Mesenchymal stem cell (in vitro differentiated cells and primary cell): Measurements from ENCODE around the gene GNG8.

Source experiments
- DNase-seq: peaks from one replicate; pipeline ENCODE4 v3.0.0-alpha.2; 2013
- H2AFZ ChIP-seq: one replicate; pipeline ENCODE4 v1.6.1; 2013; ENCODE audit warnings: low read depth, mild to moderate bottlenecking, control low read depth, inconsistent platforms, low read length, moderate library complexity
- H2AK5ac ChIP-seq: 2 replicates; pipeline ENCODE4 v1.6.1; 2013; ENCODE audit warnings: low read length, moderate library complexity, mild to moderate bottlenecking, inconsistent platforms; ENCODE audit not compliant: severe bottlenecking
- H2BK120ac ChIP-seq: one replicate; pipeline ENCODE4 v1.6.1; 2013; ENCODE audit warnings: low read depth, mild to moderate bottlenecking, inconsistent platforms, low read length, moderate library complexity
- H2BK12ac ChIP-seq, 2 experiments: one replicate each; pipeline ENCODE4 v1.6.1; 2013; ENCODE audit warnings: inconsistent platforms in 2 of 2, low read length in 2 of 2, mild to moderate bottlenecking in 2 of 2, moderate library complexity in 2 of 2, control low read depth in 1 of 2
- H2BK15ac ChIP-seq: one replicate; pipeline ENCODE4 v1.6.1; 2013; ENCODE audit warnings: mild to moderate bottlenecking, low read depth, inconsistent platforms; ENCODE audit not compliant: poor library complexity, severe bottlenecking
- H2BK5ac ChIP-seq: 2 replicates; pipeline ENCODE4 v1.6.1; 2013; ENCODE audit warnings: low read depth, mild to moderate bottlenecking, low read length, control low read depth, inconsistent platforms; ENCODE audit not compliant: poor library complexity, severe bottlenecking
- H3K14ac ChIP-seq, 2 experiments: one replicate each; pipeline ENCODE4 v1.6.1; 2013; ENCODE audit warnings: inconsistent platforms in 2 of 2, low read length in 2 of 2, control low read depth in 1 of 2, mild to moderate bottlenecking in 1 of 2, moderate library complexity in 1 of 2
- H3K18ac ChIP-seq, 2 experiments: one replicate each; pipeline ENCODE4 v1.6.1; 2013; ENCODE audit warnings: inconsistent platforms in 2 of 2, low read length in 2 of 2, control low read depth in 1 of 2, low read depth in 1 of 2, mild to moderate bottlenecking in 1 of 2
- H3K23ac ChIP-seq, 2 experiments: one replicate each; pipeline ENCODE4 v1.6.1; 2013; ENCODE audit warnings: inconsistent platforms in 2 of 2, low read length in 2 of 2, mild to moderate bottlenecking in 2 of 2, moderate library complexity in 2 of 2, control low read depth in 1 of 2
- H3K27ac ChIP-seq: 2 replicates; pipeline ENCODE4 v1.5.1; 2013; ENCODE audit warnings: mild to moderate bottlenecking, moderate library complexity, low read length, control low read depth, inconsistent platforms; ENCODE audit not compliant: poor library complexity, severe bottlenecking
- H3K27me3 ChIP-seq, 2 experiments: 2 replicates each; pipeline versions ENCODE4 v1.6.1 to v1.7.0; 2013; ENCODE audit warnings: low read length in 2 of 2, mild to moderate bottlenecking in 2 of 2, moderate library complexity in 2 of 2, control low read depth in 1 of 2, inconsistent platforms in 1 of 2; ENCODE audit not compliant: control insufficient read depth in 1 of 2, insufficient read depth in 1 of 2
- H3K36me3 ChIP-seq, 2 experiments: 2 replicates each; pipeline versions ENCODE4 v1.6.1 to v1.7.0; 2013; ENCODE audit warnings: low read length in 2 of 2, control low read depth in 1 of 2, inconsistent platforms in 1 of 2, low read depth in 1 of 2, mild to moderate bottlenecking in 1 of 2; ENCODE audit not compliant: insufficient read depth in 2 of 2, control insufficient read depth in 1 of 2
- H3K4ac ChIP-seq, 2 experiments: one replicate each; pipeline ENCODE4 v1.6.1; 2013; ENCODE audit warnings: inconsistent platforms in 2 of 2, low read length in 2 of 2, mild to moderate bottlenecking in 2 of 2, moderate library complexity in 2 of 2, control low read depth in 1 of 2, low read depth in 1 of 2
- H3K4me1 ChIP-seq: 2 replicates; pipeline ENCODE4 v1.6.1; 2013; ENCODE audit warnings: low read depth, low read length, control low read depth; ENCODE audit not compliant: control insufficient read depth, insufficient read depth
- H3K4me2 ChIP-seq: 2 replicates; pipeline ENCODE4 v1.6.1; 2013; ENCODE audit warnings: low read length, mild to moderate bottlenecking, inconsistent platforms; ENCODE audit not compliant: poor library complexity, severe bottlenecking
- H3K4me3 ChIP-seq, 2 experiments: 2 replicates each; pipeline versions ENCODE4 v1.5.1 to v1.7.0; 2013; ENCODE audit warnings: low read length in 2 of 2, mild to moderate bottlenecking in 2 of 2, control low read depth in 1 of 2, low read depth in 1 of 2; ENCODE audit not compliant: insufficient read depth in 1 of 2
- H3K79me1 ChIP-seq: replicated peaks from 2 replicates; pipeline ENCODE4 v1.6.1; 2013; ENCODE audit warnings: mild to moderate bottlenecking, control low read depth, low read length, inconsistent platforms; ENCODE audit not compliant: poor library complexity, severe bottlenecking
- H3K9ac ChIP-seq: 2 replicates; pipeline ENCODE4 v1.7.0; 2013; ENCODE audit warnings: mild to moderate bottlenecking, low read length, moderate library complexity
- H3K9me3 ChIP-seq: 2 replicates; pipeline ENCODE4 v1.7.0; 2013; ENCODE audit warnings: mild to moderate bottlenecking, low read length; ENCODE audit not compliant: control insufficient read depth
- H4K8ac ChIP-seq: one replicate; pipeline ENCODE4 v1.6.1; 2013; ENCODE audit warnings: inconsistent platforms, mild to moderate bottlenecking, low read length, moderate library complexity
- H4K91ac ChIP-seq: one replicate; pipeline ENCODE4 v1.6.1; 2013; ENCODE audit warnings: mild to moderate bottlenecking, low read length, inconsistent platforms
- WGBS: methylation state at CpG from one replicate; pipeline ENCODE4 v1.1.7; 2013; ENCODE audit warnings: mixed read lengths; 5-methylcytosine and 5-hydroxymethylcytosine counted together

Gene GNG8

GRCh38 chr19:46587861-46588260, 48.1 kb downstream of the GNG8 start:
- no peaks in the 10 kb centered on the region for H3K9me3 ChIP-seq
- no peaks in the 10 kb centered on the region for H3K4me1 ChIP-seq
- no peak overlapping the region for H2BK120ac ChIP-seq
- H3K18ac ChIP-seq, result no peak overlapping the region
- H3K27me3 ChIP-seq, result no peaks in the 10 kb centered on the region
- no peak overlapping the region for H2AK5ac ChIP-seq
- no peak for DNase-seq
- no peaks in the 10 kb centered on the region for H3K36me3 ChIP-seq
- no peak overlapping the region for H3K9ac ChIP-seq
- no peak overlapping the region for H3K23ac ChIP-seq
- H2BK5ac ChIP-seq, result no peak overlapping the region
- no peak overlapping the region for H3K4me2 ChIP-seq
- H4K91ac ChIP-seq, result no peak overlapping the region
- no peak overlapping the region for H3K14ac ChIP-seq
- 14% methylated on average over 3 of the region's 3 CpGs for WGBS
- H3K4me3 ChIP-seq, result no peak overlapping the region
- H3K79me1 ChIP-seq, result no peaks in the 10 kb centered on the region
- no peak overlapping the region for H3K4ac ChIP-seq
- H2BK15ac ChIP-seq, result no peak overlapping the region
- no peak overlapping the region for H4K8ac ChIP-seq
- H3K27ac ChIP-seq, result no peak overlapping the region
- no peak overlapping the region for H2BK12ac ChIP-seq
- H2AFZ ChIP-seq, result no peak overlapping the region

GRCh38 chr19:46586294-46586693, 49.7 kb downstream of the GNG8 start:
- H3K27me3 ChIP-seq, result no peaks in the 10 kb centered on the region
- H2AK5ac ChIP-seq, result no peak overlapping the region
- no peak overlapping the region for H3K9ac ChIP-seq
- H2BK15ac ChIP-seq, result no peak overlapping the region
- no peak overlapping the region for H4K8ac ChIP-seq
- no peak overlapping the region for H3K4ac ChIP-seq
- H3K4me1 ChIP-seq, result no peaks in the 10 kb centered on the region
- WGBS, result 90% methylated on average over 4 of the region's 4 CpGs
- H3K18ac ChIP-seq, result no peak overlapping the region
- no peak overlapping the region for H4K91ac ChIP-seq
- no peak overlapping the region for H3K4me2 ChIP-seq
- H3K4me3 ChIP-seq, result no peak overlapping the region
- no peak overlapping the region for H3K27ac ChIP-seq
- no peaks in the 10 kb centered on the region for H3K36me3 ChIP-seq
- no peak overlapping the region for H2BK5ac ChIP-seq
- H3K23ac ChIP-seq, result no peak overlapping the region
- H3K14ac ChIP-seq, result no peak overlapping the region
- H2BK120ac ChIP-seq, result no peak overlapping the region
- H2BK12ac ChIP-seq, result no peak overlapping the region
- no peak overlapping the region for H2AFZ ChIP-seq
- DNase-seq, result no peak
- no peaks in the 10 kb centered on the region for H3K9me3 ChIP-seq
- no peaks in the 10 kb centered on the region for H3K79me1 ChIP-seq

GRCh38 chr19:46585539-46585938, 50.5 kb downstream of the GNG8 start:
- H4K8ac ChIP-seq, result no peak overlapping the region
- DNase-seq, result no peak
- H3K9ac ChIP-seq, result no peak overlapping the region
- no peak overlapping the region for H2BK5ac ChIP-seq
- no peak overlapping the region for H2BK12ac ChIP-seq
- H3K9me3 ChIP-seq, result no peaks in the 10 kb centered on the region
- H3K27me3 ChIP-seq, result no peaks in the 10 kb centered on the region
- H3K79me1 ChIP-seq, result no peaks in the 10 kb centered on the region
- no peak overlapping the region for H3K18ac ChIP-seq
- H3K27ac ChIP-seq, result no peak overlapping the region
- no peak overlapping the region for H3K14ac ChIP-seq
- H3K4ac ChIP-seq, result no peak overlapping the region
- H3K23ac ChIP-seq, result no peak overlapping the region
- H3K4me2 ChIP-seq, result no peak overlapping the region
- no peaks in the 10 kb centered on the region for H3K36me3 ChIP-seq
- no peak overlapping the region for H2BK15ac ChIP-seq
- no peak overlapping the region for H2AFZ ChIP-seq
- no peak overlapping the region for H3K4me3 ChIP-seq
- no peak overlapping the region for H2AK5ac ChIP-seq
- no peak overlapping the region for H4K91ac ChIP-seq
- no peaks in the 10 kb centered on the region for H3K4me1 ChIP-seq
- no CpG with 5 or more reads among the region's 1 CpG for WGBS
- H2BK120ac ChIP-seq, result no peak overlapping the region
